Activated naive CD4-positive, alpha-beta T cell (primary cell): ENCODE results near the gene CCDC57.

ENCODE experiments used
- DNase-seq, 4 experiments: peaks; one replicate each; lab custom pipeline; 2025; lab: John Stamatoyannopoulos, UW

The CCDC57 gene

GRCh38 chr17:82081966-82082365 is 130.7 kb downstream of the CCDC57 start:
- no peak for DNase-seq

- no peak for DNase-seq
Observed at GRCh38 chr17:82081546-82081945, 131.1 kb downstream of the CCDC57 start.

GRCh38 chr17:82080789-82081464 is 131.7 kb downstream of the CCDC57 start:
- DNase-seq: no peak

DNA sequence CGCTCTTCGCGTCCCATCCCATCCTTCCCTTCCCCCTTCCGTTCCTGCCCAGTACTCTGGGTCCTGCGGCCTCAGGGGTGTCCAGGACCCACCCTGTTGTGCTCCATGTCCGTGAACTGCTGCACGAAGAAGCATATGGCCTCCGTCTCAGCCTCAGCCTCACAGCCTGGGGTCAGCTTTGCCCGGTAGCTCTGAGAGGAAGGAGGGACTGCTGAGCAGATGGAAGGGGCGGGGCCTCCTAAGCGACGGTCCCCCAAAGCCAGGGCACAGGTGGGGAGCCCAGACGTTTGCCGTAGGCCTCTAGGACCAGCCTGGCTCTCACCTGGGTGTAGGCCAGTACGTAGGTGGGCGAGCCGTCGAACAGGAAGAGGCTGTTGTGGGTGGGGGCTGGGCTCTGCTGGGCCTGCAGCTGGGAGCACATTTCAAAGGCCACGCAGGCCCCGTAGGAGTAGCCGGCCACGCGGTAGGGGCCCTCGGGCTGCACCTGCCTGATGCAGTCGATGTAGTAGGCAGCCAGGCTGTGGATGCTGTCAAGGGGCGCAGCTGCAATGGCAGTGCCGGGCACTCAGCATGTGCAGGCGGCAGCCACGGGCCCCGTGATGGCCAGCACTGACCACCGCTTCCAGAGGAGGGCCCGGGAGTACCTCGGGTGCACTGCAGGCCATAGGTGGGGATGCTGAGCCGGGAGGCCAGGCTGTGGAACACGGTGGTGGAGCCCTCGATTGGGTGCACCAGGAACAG is 132.4 kb downstream of the CCDC57 start:
- DNase-seq: no peak

- no peak for DNase-seq
Observed at GRCh38 chr17:82079001-82079677, 133.5 kb downstream of the CCDC57 start.

DNA sequence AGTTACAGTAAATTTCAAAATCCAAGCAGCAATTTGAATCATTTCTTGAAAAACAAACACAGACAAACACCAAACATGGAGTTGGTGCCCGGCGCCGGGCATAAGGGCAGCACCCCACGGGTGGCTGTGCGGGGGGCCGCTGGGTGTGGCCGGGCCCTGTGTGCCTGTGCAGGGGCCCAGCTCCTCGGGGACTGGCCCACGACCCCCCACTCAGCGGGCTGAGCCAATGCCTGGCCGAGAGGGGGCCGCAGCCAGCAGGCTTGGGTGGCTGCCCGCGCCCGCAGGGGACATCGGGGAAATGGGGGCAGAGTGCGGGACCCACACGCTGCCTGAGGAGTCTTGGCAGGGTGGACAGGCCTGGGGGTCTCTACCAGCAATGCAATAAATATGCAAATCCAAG is 134.2 kb downstream of the CCDC57 start:
- no peak for DNase-seq

- no peak for DNase-seq
Observed at GRCh38 chr17:82077617-82078358, 134.9 kb downstream of the CCDC57 start.

DNA sequence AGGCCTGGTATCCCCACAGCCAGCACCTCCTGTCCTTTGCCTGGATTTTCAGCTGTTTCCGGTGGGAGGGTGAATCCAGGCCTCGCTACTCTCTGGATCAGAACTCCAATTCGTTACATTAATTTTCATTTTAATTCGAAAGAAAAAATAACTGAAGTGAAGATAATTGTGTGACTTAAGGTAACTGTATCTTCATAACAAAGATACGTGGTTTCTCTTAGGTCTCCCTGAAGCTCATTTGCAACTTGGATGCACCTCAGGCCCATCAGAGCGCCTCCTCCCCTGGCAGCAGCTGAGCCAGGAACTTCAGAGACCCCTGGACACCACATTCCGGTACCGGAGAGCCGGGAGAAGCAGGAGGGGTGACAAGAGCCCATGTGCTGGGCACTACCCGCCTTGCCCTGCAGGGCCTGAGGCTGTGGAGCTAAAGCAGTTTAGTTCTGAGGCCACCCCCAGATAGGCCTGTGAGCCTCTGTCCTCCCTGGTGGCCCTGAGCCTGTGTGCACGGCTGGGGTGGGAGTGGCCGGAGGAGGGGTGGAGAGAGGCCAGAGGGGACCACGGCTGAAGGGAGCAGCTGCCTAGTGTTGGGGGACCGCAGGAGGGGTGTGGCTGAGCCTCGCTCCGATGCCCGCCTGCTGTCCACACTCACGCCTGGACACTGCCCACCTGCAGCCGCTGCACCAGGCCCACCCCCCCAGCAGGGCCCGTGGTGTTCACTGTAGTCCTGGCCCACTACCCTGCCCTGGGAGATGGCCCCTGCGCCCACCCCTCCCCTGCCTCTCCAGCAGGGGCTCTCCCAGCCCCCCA is 135.7 kb downstream of the CCDC57 start:
- no peak for DNase-seq

DNA sequence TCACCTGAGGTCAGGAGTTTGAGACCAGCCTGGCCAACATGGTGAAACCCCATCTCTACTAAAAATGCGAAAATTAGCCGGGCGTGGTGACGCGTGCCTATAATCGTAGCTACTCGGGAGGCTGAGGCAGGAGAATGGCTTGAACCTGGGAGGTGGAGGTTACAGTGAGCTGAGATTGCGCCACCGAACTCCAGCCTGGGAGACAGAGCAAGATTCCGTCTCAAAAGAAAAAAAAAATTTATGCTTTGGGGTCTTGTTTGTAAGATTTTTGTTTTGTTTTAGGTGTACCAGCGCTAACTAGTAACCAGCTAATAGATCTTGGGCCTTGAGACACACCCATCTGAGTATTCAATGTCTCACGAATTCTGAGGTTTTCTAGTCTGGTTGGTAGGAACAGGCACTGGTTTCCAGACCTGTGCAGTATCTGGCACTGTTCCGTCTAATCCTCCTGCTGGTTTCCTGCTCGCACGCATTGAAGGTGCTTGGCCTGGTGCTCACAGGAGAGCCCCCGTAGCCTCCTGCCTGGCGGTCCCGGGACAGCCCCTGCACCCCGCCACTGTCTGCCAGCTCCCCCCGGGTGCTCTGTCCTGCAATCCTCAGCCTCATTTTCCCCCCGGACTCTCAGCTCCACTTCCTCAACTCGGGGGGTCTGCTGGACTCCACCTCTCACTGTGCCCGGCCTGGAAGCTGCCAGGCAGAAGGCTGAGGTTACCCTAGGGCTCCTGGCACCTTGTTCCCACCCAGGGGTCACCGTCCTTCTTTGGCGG is 136.4 kb downstream of the CCDC57 start:
- DNase-seq: no peak

GRCh38 chr17:82073446-82073845 is 139.2 kb downstream of the CCDC57 start:
- DNase-seq: no peak

DNA sequence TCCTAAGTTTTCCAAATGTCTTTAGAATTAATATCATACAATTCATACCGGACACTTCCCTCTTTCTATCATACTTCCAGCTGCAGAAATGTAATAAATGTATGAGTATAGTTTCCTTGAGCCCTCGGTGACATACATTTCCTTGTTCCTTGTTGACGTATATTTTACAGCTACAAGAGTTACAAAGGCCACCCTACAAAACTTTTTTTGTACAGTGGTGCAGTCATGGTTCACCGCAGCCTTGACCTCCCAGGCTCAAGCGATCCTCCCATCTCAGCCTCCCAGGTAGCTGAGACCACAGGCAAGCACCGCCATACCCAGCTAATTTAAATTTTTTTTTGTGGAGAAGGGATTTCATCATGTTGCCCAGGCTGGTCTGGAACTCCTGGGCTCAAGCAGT is 139.8 kb downstream of the CCDC57 start:
- no peak for DNase-seq

DNA sequence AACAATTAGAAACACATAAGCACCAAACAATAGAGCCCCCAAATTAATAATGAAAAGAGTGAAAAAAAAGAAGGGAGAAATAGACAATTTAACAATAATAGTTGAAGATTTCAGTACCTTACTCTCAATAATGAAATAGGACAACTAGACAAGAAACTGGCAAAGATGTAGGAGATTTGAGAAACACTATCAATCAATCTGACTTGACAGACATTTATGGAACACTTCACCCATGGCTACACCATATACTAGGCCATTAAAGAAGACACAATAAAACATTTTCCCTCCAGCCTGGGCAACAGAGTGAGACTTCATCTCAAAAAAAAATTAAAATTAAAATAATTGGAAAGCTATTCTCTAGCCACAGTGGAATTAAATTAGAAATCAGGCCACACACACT is 142.0 kb downstream of the CCDC57 start:
- no peak for DNase-seq

DNA sequence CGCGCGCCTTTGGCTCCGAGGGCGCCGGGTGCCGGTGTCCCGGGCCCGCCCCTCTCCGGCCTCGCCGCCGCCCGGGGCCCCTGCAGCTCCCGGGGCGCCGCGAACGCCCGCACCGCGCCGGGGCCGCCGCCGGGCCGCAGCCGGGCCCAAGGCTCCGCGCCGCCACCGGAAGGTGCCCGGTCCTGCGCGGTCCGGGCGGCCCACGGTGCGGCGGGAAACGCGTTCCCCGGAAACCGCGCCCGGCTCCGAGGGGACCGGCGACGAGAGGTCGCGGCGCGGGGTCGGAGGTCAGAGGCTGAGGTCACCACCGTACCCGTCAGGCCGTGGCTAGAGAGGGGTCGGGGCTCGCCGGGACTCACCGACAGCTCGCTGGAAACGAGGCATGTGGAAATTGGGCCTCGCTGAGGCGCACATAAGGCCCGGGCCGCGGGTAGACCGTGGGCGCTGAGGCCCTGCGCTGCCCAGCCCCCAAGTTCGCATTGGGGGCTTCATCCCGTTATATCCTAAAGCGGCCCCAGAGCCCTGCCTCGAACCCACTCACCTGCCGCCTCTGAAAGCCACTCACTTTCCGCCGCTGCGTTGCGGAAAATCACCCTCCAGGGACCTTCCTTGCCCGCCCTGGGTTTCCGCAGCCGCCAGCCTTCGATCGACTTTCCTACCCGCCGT is 146.9 kb downstream of the CCDC57 start, which contains the start of gene DUS1L:
Gene DUS1L (minus strand): TSS at position 167 of the 666 bp plus-strand sequence. CDS start 745 bp downstream, outside the sequence.
- peak; percentile 37 to 69 (median 55) for DNase-seq

DNA sequence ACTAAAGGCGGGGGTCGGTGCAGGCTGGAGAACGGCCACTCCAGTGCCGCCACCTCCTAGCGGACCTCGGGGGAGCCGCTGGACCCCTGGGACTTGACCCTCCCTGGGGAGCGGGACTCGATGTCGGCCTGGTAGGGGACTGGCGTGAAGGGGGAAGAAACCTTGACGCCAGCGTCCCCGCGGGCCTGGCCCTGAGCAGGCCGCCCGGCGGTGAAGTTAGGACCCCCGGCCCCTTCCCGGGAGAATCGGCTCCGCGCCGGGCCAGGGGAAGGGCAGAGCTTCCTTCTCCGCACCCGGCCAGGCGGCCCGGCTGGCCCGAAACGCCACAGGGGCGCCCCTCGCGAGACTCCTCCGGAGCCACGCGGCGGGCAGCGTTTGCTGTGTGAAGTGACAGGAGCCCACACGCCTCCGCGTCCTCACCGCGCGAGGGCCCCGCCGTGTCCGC is 147.4 kb downstream of the CCDC57 start:
- peak in 1 of 4 experiments; percentile 42 for DNase-seq

DNA sequence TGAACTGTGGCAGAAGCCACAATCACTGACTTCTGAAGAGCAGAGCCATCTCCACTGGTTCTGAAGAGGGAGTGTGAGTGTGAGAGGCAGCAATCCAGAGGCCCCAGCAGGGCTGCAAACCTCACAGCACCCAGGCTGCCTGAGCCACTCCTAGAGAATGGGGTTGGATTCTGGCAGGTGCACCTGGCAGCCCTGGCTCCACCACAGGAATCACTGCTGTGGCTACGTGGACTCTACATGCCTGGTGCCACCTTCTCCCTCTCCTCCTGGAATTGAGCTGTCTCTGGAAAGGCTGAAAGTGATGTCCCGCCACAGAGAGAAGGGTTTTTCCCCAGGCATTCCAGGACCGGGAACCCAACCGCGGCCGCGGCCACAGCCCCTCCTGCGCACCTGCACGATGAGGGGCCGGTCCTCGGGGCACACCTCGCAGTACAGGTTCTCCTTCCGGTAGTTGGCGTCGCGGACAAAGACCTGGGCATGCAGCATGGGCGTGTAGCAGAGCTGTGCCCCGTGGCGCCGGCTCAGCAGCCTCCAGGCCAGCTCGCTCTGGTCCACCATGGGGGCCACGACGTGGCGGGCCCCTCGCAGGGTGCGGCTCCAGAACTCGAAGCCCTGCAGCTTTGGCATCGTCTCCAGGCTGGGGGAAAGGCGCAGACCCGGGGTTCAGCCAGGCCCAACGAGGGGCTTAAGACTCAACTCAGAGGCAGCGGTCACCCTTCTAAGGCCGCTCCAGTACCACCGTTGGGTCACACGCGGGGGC is 148.0 kb downstream of the CCDC57 start:
- DNase-seq: no peak

GRCh38 chr17:82063424-82064415 is 148.9 kb downstream of the CCDC57 start:
- no peak for DNase-seq

DNA sequence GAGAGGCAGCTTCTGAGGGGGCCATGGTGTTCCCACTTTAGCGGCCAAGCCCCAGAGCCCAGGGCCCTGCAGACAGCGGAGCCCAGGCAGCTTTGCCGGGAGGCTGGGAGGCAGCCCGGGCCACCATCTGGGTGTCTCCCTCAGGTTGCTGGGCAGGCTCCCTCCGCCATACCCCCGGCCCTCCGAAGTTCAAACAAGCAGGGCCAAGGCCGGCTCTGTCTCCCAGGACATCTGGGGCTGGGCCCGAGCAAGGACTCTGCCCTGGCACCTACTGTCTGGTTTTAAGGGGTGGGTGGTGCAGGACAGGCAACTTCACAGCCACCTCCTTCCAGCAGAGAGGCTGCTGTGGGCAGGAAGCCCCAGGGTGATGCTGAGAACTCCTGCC is 149.7 kb downstream of the CCDC57 start:
- DNase-seq: no peak
